HG02885 (cell line): ENCODE results near the gene GTF2A1.
"Not testable (repeated sequence)": the region's sequence is repeated elsewhere in the genome, so short reads cannot be mapped to it uniquely, and the experiment has no call there.

Experiments
- ATAC-seq: cut with Tn5 transposase; IDR thresholded peaks from one replicate; pipeline ENCODE4 v1.9.1; 2021; ENCODE audit warnings: mild to moderate bottlenecking; ENCODE audit not compliant: unreplicated experiment, poor library complexity

The GTF2A1 gene

DNA sequence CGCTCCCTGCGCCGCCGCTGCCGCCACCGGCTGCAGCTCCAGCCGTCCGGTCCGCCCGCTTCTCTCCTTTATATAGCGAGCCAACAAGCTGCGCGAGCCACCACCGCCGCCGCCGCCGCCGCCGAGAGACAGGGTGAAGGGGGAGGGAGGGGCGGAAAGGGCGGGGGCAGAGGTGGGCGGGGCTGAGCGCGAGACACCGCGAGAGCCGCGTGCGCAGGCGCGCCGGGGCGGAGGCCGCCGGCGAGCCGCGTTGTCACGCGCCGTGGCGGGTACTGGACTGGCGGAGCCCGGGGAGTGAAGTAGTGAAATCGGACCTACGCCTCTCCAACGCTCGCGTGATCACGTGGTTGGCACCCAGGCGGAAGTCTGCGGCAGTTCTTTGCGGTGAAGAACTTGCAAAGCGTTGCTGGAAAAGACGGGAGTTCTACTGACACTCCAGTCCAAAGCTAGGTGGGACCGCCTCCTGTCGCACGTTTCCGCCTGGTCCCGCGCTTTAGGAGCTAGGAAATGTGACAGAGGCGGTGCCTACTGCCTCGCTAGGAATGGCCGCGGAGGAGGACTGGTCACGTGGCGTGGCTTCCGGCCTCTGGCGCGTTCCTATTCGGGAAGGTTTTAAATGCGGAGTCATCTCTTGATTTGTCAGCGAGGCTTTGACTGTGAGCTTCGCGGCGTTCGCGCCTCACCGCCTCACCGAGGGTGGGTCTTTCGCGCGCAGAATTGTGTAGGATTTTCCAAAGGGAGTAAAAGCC, at the start of gene GTF2A1:
GTF2A1 (minus strand) TSS at position 130 of the 749 bp plus-strand sequence. CDS start 441 bp downstream, outside the sequence.
- ATAC-seq, result peak; percentile 74

DNA sequence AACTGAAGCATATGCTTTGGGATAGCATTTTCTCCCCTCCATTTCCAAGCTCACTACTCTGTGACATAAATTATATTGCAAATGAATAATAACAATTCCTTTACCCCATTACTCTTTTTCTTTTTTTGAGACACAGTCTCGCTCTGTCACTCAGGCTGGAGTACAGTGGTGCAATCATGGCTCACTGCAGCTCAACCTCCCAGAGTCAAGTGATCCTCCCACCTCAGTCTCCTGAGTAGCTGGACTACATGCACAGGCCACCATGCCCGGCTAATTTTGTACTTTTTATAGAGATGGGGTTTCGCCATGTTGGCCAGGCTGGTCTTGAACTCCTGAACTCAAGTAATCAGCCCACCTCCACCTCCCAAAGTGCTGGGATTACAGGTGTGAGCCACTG, 49.2 kb upstream of the GTF2A1 start:
- ATAC-seq, result no peak

DNA sequence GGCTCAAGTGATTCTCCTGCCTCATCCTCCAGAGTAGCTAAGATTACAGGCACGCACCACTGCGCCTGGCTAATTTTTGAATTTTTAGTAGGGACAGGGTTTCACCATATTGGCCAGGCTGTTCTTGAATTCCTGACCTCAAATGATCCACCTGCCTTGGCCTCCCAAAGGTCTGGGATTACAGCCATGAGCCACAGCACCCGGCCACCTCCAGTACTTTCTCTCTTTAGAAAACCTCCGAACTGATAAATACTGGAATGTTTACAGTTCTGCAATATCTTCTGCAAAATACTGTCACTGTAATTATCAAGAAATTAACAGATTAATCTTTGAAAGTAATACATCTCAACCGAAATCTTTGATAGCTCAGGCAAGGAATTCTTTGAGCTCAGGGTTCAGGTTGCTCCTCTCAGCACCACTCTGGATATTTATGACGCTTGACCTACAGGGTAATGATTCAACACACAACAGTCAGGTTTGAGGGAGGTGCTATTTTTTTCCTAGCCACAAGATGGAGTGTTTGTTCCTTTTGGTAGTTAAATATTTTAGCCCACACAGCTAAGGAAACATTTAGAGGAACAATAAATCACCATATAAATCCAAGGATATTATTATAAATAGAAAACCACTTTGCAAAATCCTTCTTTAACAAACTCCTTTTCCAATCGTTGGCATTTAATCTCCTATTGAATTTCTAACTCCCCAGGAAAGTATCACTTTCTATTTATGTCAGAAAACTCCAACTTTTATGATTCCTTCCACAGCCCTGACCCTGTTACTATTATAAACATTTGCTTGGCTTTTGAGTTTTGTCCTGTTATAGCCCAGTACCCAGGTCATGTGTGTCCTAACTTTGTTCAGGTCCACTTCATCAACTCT, 48.6 kb upstream of the GTF2A1 start:
- ATAC-seq, result peak; percentile 81

DNA sequence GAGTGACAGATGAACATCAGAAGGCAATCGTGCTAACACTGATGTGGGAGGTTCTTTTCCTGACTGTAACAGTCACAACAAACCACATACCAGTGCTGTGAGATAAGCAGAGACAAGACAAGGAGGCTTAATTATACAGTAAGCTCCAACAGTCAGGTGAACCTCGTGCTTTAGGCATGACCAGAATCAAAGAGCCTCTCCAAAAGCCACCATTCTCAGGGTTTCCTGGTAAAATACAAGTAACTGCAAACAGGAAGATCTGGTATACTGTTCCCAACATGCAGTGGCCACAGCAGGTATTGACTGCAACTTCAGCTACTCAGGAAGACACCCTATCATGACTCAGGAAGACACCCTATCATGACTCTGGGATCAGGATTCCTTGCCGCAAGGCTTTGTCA, 47.3 kb upstream of the GTF2A1 start:
- no peak for ATAC-seq

DNA sequence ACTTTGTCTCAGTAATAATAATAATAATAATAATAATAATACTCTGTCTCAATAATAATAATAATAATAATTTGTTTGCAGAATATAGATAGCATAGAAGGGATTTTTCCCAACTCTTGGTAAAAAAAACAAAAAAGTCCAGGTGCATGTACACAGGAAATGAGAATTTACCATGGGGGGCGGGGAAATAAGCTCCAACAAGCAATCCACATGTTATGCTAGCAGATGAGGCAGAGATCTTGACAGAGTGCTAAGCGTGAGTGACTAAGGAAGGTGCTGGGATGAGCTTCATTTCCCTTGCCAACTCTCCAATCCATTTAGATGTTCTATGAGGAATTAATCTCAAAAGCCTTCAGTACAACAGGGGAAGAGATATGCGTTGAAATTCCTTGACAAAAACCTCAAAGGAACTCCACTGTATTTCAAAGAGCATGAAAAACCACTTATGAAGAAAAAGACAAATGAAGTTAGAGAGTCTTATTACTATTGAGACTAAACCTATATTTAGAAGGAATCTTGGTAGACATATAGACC, 44.9 kb upstream of the GTF2A1 start:
- no peak for ATAC-seq

DNA sequence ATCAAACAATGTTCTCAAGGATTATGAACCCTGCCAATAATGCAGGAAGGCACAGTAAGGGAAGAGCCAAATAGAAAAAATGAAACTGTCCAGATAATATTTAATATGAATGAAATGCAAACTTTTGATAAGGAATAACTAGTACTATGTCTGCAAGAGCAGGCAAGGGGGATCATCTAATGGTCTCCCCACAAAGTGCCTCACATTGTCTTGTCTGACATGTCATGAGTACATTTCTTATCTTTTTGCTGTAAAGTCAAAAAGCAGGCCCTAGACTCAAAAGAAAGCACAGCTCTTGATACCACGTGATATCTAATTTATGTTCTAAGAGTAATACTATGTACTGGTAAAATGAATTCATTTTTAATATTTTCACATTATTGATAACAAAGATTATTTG, 43.9 kb upstream of the GTF2A1 start:
- ATAC-seq, result no peak

DNA sequence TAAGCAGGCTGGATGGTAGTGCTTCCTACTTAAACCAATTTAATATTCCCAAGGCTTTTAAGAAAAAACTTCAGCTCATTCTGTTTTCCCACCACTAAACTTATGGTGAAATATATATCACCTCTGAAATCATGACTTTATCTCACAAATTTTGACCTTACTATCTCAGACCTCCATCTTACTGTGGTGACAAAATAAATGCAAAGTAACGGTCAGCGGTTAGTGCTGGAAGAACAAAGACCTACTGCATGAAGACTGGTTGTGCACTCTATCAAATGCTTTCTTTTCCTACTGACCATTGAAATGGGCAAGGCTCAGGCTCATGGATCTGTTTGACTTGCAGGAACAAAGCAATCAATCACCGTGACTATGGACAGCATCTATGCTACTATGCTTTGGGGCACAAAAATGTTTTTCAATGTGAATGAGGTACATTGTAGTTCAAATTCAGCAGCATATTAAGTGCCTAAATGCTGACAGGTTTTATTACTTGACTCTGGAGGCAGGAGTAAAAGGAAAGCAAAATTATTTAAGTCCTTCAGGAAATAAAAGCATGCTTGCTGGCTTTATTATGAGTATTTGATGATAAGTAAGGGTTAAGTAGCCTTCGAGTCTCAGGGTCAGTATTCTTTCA, 43.1 kb upstream of the GTF2A1 start:
- no peak for ATAC-seq

DNA sequence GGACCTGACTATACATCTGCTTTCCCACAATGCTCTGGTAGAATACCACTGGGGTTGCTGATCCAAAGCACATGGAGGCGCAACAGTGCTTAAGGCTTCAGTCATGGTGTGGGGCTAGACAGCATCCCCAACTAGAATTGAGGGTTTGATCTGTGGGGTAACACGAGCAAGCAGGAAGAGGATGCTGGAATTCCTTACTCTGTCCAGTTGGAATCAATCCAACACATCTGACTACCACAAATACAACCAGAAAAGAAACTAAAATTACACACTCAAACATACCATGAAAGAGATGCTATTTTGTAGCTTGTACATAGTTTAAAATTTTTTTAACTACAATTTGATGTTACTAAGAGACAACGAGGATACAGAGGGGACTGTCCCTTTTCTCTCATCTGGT, 40.4 kb upstream of the GTF2A1 start:
- no peak for ATAC-seq

DNA sequence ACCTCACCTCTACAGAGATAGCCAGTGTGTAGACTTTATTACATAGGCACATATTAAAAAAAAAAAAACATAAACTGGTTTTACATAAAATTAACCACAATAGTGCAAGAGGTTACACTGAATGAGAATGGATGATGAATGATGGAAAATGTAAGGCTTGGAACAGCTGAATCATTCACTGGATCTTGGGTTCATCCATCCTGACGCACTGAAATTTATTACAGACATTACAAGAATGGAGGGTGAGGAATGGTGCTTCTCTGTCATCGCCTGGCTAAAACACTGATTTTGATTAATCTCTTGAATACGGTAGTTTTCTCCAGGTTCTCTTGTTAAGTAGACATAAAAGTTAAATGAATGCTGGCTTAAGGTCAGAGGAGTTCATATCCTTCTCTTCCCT, 40.0 kb upstream of the GTF2A1 start:
- ATAC-seq, result no peak

DNA sequence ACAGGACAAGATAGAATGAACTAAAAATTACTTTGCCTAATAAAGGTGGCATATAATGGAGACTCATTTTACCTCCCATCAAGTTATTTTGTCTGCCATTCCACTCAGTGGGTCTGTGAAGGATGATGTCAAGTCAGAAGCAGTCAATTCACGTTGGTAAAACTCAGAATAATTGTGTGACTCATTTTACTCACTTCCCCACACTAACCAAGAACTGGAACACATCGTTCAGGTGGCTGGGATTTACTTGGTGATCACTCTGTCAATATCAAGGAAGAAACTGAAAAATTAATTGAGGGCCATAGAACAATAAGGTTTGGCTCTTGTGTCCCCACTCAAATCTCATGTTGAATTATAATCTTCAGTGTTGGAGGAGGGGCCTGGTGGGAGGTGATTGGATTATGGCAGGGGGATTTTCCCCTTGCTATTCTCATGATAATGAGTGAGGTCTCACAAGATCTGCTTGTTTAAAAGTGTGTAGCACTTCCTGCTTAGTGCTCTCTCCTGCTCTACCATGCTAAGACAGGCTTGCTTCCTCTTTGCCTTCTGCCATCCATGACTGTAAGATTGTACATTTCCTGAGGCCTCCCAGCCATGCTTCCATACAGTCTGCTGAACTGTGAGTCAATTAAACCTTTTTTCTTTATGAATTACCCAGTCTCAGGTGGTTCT, 35.7 kb upstream of the GTF2A1 start:
- peak; percentile 74 for ATAC-seq

DNA sequence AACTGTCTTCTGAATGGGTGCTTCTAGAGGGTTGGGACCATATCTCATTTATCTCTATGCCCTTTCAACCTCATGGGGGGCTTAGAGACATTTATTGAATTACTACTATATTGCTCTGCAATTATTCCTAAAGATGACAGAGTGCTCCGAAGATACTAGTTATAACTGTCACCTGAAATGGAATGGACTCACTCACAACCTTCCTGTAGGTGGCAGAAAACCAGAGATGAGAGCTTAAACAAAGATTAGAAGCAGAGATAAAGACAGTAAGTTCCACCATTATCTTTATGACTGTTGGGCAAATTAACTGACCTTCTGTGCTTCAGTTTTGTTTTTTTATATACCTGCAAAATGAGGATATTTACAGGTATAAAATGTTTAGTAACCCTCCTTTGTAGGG, 31.5 kb upstream of the GTF2A1 start:
- no peak for ATAC-seq

DNA sequence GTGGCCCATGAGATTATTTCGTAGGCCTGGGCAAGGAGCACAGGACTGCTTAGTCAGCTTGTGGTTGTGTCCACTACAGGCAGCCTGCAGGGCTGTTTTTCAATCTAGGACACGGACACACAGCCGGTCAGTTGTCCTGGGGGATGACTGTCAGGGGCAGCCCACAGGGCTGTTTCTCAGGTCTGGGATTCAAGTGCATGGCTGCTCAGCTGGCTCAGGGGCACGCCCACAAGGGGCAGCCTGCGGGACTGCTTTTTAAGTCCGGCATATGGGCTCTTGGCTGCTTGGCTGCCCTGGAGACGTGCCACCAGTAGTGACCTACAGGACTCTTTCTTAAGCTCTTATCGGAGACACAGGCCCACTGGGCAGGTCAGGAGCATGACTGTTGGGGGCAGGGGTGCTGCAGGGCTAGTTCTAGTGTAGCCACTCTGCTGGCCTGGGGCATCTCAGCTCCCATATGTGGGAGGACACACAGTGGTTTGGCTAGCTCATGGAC, 26.6 kb upstream of the GTF2A1 start:
- ATAC-seq, result no peak

DNA sequence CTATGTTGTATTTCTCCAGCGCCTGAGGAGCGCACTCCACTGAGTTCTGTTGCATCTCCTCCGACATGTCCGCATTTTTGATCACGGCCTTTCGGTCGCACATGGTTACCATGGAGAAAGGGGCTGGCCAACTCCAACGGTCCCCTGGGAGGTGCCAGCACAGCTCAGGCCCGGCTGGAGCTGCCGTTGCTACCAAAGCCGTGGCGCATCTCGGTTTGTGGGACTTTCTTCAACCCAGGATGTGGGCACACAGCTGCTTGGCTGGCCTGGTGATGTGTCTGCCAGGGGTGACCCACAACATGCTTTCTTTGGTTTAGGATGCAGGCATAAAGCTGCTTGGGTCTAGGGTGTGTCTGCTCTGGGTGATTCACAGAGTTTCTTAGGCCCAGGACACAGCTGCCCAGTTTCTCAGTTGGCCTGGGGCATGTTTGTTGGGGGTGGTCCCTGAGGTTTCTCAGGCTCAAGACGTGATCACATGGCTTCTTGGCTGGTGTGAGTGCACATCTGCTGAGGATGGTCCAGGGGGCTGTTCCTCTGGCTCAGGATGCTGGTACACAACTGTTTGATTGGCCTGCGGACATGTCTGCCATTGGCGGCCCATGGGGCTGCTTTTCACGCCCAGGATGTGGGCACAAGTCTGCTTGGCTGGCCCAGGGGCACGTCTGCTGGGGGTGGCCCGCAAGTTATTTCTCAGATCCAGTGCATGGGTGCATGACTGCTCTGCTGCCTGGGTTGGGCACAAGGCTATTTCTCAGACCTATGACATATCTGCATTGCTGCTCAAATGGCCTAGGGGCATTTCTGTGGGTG, 25.9 kb upstream of the GTF2A1 start:
- ATAC-seq, result no peak

DNA sequence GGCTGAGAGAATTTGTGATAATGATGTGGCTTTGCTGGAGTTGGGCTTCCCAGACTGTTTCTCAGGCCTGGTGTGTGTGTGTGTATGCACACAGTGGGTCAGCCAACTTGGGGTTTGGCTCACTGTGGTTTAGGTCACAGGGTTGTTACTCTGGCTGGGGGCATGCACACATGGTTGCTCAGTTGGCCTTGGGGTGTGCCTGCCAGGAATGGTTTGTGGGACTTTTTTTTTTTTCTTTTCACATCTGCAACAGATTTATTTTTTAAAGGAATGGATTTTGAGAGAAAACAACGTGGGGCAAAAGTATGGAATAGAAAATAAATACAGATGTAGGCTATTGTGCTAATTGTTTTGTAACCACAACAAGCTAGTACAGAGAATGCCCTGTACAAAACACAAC, 25.0 kb upstream of the GTF2A1 start:
- no peak for ATAC-seq

DNA sequence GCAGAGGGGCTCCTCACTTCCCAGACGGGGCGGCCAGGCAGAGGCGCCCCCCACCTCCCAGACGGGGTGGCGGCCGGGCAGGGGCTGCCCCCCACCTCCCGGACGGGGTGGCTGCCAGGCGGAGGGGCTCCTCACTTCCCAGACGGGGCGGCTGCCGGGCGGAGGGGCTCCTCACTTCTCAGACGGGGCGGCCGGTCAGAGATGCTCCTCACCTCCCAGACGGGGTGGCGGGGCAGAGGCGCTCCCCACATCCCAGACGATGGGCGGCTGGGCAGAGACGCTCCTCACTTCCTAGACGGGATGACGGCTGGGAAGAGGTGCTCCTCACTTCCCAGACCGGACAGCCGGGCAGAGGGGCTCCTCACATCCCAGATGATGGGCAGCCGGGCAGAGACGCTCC, 23.7 kb upstream of the GTF2A1 start:
- ATAC-seq, result not testable (repeated sequence)

DNA sequence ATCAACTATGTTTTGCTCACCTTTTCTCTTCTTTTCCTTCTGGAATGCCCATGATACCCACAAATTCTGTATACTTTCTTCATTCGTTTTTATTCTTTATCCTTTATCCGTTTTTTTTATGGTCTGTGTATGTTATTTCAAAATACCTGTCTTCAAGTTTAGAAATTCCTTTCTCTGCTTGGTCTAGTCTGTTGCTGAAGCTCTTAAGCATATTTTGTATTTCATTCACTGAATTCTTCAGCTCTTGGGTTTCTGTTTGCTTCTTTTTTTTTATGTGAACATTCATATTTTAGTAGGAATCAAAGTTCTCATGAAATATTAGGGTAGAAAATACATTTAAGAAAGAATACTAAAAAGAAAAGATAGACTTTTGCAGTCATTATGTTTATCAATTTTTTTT, 22.7 kb upstream of the GTF2A1 start:
- ATAC-seq, result no peak

DNA sequence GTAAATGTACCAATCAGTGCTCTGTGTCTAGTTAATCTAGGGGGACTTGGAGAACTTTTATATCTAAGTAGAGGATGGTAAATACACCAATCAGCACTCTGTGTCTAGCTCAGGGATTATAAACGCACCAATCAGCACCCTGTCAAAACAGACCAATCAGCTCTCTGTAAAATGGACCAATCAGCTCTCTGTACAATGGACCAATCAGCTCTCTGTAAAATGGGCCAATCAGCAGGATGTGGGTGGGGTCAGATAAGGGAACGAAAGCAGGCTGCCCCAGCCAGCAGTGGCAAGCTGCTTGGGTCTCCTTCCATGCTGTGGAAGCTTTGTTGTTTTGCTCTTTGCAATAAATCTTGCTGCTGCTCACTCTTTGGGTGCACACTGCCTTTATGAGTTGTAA, 16.1 kb upstream of the GTF2A1 start:
- ATAC-seq, result not testable (repeated sequence)

DNA sequence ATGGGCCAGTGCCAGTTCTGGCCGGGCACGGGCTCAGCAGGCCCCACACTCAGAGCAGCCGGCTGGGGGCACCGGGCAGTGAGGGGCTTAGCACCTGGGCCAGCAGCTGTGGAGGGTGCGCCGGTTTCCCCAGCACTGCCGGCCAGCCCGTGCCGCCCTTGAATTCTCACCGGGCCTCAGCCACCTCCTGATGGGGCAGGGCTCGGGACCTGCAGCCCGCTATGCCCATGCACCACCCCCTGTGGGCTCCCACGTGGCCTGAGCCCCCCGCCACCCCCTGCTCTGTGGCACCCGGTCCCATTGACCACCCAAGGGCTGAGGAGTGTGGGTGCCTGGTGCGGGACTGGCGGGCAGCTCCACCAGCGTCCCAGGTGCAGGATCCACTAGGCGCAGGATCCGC, 15.4 kb upstream of the GTF2A1 start:
- ATAC-seq, result no peak

DNA sequence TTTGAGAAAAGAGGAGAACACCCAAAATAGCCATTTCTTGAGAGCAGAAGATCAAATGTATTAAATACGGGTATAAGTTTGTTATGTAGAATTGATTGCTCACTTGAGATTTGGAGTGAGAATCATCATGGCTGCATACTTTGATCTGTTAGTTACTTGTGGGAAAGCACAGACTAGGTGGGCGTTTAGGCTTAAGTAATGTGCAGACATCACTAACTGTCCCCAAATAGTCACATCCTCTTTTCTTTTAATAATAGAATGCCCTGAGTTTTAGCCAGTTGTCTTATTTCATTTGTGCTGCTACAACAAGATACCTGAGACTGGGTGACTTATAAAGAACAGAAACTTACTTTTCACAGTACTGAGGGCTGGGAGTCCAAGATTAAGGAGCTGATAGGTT, 14.3 kb upstream of the GTF2A1 start:
- ATAC-seq, result peak; percentile 92
